ENCODE results near the gene PPP2R2C.

Gene PPP2R2C

GRCh38 chr4:6338175-6338950 lies 134.1 kb downstream of the PPP2R2C start:
- H3K27ac ChIP-seq (ENCODE audit: extremely low read depth, low read depth, low read length) = no peak overlapping the region
- H3K4me1 ChIP-seq (ENCODE audit: control insufficient read depth, insufficient read depth, low read length) = no peaks in the 10 kb centered on the region
- POLR2A ChIA-PET = no interaction called here
- H3K36me3 ChIP-seq (ENCODE audit: control insufficient read depth in 2 of 2, insufficient read depth in 1 of 2, low read length in 2 of 2) = peaks cover 0 to 8% of the 10 kb centered on the region in 2 experiments; a peak in 1 of 3 replicates
- TF ChIP-seq ZNF747 (tag by site-specific recombination; IDR thresholded peaks at IDR 0.05) (no peak), TRIM28 (IDR thresholded peaks at IDR 0.05; ENCODE audit: borderline replicate concordance, low read length) (no peak), ZNF16 (tag by site-specific recombination; IDR thresholded peaks at IDR 0.05; ENCODE audit: low read depth) (peak; percentile 51; the same call in 1 of the 2 replicates), ZNF10 (tag by site-specific recombination; IDR thresholded peaks at IDR 0.05) (no peak), ZNF555 (tag by site-specific recombination; conservative IDR thresholded peaks at IDR 0.05) (no peak), SP3 (tag by site-specific recombination; IDR thresholded peaks at IDR 0.05) (no peak), ELK4 (IDR thresholded peaks at IDR 0.05; ENCODE audit: borderline replicate concordance, low read depth, low read length) (no peak), ZNF341 (tag by site-specific recombination; IDR thresholded peaks at IDR 0.05; ENCODE audit: low read depth) (no peak)
- CTCF ChIA-PET = interaction anchor here (1.0 kb wide), 1 partner anchor 74 kb away, joined by 3 read pairs; no protein-coding TSS in a partner anchor
- H3K9me3 ChIP-seq (ENCODE audit: control insufficient read depth, insufficient read depth, low read depth, low read length) = no peaks in the 10 kb centered on the region
- no peak overlapping the region for H3K4me3 ChIP-seq (ENCODE audit: low read depth, low read length)

GRCh38 chr4:6337331-6337935 lies 135.0 kb downstream of the PPP2R2C start:
- POLR2A ChIA-PET = no interaction called here
- Histone ChIP-seq H3K4me3 (ENCODE audit: low read depth, low read length) (no peak overlapping the region), H3K36me3 (ENCODE audit: control insufficient read depth in 2 of 2, insufficient read depth in 1 of 2, low read length in 2 of 2) (peaks cover 0 to 14% of the 10 kb centered on the region in 2 experiments; a peak in 1 of 3 replicates), H3K9me3 (ENCODE audit: control insufficient read depth, insufficient read depth, low read depth, low read length) (no peaks in the 10 kb centered on the region), H3K27ac (ENCODE audit: extremely low read depth, low read depth, low read length) (no peak overlapping the region), H3K4me1 (ENCODE audit: control insufficient read depth, insufficient read depth, low read length) (no peaks in the 10 kb centered on the region)
- TF ChIP-seq BCL11A (tag by site-specific recombination; IDR thresholded peaks at IDR 0.05; ENCODE audit: low read depth) = no peak
- TF ChIP-seq ZBTB1 (tag by site-specific recombination; IDR thresholded peaks at IDR 0.05) = no peak
- no peak for TF ChIP-seq ATF2 (tag by site-specific recombination; IDR thresholded peaks at IDR 0.05; ENCODE audit: low read depth)
- no peak for TF ChIP-seq ZBTB6 (tag by site-specific recombination; IDR thresholded peaks at IDR 0.05)
- CTCF ChIA-PET = interaction anchor here (1.0 kb wide), 1 partner anchor 73 kb away, joined by 3 read pairs; no protein-coding TSS in a partner anchor

GRCh38 chr4:6336166-6336565 lies 136.2 kb downstream of the PPP2R2C start:
- ChIA-PET POLR2A (no interaction called here), CTCF (interaction anchor here (0.6 kb wide), 1 partner anchor 74 kb away, joined by 4 read pairs; no protein-coding TSS in a partner anchor)
- Histone ChIP-seq H3K4me1 (ENCODE audit: control insufficient read depth, insufficient read depth, low read length) (no peaks in the 10 kb centered on the region), H3K4me3 (ENCODE audit: low read depth, low read length) (no peak overlapping the region), H3K27ac (ENCODE audit: extremely low read depth, low read depth, low read length) (no peak overlapping the region), H3K36me3 (ENCODE audit: control insufficient read depth in 2 of 2, insufficient read depth in 1 of 2, low read length in 2 of 2) (peaks cover 0 to 26% of the 10 kb centered on the region in 2 experiments; a peak in 1 of 3 replicates), H3K9me3 (ENCODE audit: control insufficient read depth, insufficient read depth, low read depth, low read length) (no peaks in the 10 kb centered on the region)
- no peak for TF ChIP-seq GFI1B (tag by site-specific recombination; IDR thresholded peaks at IDR 0.05)
- TF ChIP-seq ZNF777 (tag by site-specific recombination; IDR thresholded peaks at IDR 0.05; ENCODE audit: borderline replicate concordance) = no peak
- TF ChIP-seq ZNF670 (tag by site-specific recombination; IDR thresholded peaks at IDR 0.05; ENCODE audit: low read depth) = no peak
- TF ChIP-seq ZBTB1 (tag by site-specific recombination; IDR thresholded peaks at IDR 0.05) = no peak
- TF ChIP-seq ZNF248 (tag by site-specific recombination; IDR thresholded peaks at IDR 0.05) = no peak
- no peak for TF ChIP-seq CTCF (tag by site-specific recombination; IDR thresholded peaks at IDR 0.05)
- TF ChIP-seq ZNF571 (tag by site-specific recombination; IDR thresholded peaks at IDR 0.05) = no peak
- TF ChIP-seq ZBTB11 (tag by site-specific recombination; conservative IDR thresholded peaks at IDR 0.05; ENCODE audit: low read depth) = no peak
- TF ChIP-seq SP2 (tag by site-specific recombination; IDR thresholded peaks at IDR 0.05) = no peak
- TF ChIP-seq ZNF221 (tag by site-specific recombination; IDR thresholded peaks at IDR 0.05; ENCODE audit: borderline replicate concordance) = no peak
